ENCODE measurements around the gene SORCS3. TPM values are rescaled to one million over a fixed set of nuclear protein-coding genes. Genes with fewer than 3 reads are reported as not detected.

SORCS3 gene
- total and polyA plus RNA-seq, 2 of the 4 experiments (the other 2 are of a cell fraction): not detected

DNA sequence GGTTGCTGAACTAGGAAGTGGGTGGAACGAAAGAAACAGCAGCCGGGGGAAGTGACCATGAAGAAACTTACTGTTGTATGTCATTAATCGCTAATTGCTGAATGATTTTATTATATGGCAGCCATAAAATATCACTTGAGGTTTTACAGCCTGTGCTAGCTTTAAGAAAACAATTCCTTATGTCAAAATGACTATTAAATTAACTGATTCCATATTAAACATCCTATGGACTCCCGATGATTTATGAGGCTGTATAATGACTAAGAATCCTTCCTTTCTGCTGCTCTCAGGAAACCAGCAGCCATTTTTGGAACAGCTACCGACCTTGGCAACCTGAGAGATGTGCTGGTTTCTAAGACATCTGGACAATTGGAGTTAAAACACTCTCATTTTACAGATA is 421.9 kb downstream of the SORCS3 start:
- no peak overlapping the region for H3K14ac ChIP-seq (replicated peaks; ENCODE audit: low read depth, low read length)
- ATAC-seq (ENCODE audit: low read depth): no peak
- peaks cover 22% of the 10 kb centered on the region for H3K9me3 ChIP-seq (ENCODE audit: control insufficient read depth, insufficient read depth, low read length)
- H4K91ac ChIP-seq (ENCODE audit: insufficient read depth, low read depth, low read length): no peak overlapping the region
- H3K9me1 ChIP-seq (ENCODE audit: insufficient read depth, low read length): no peaks in the 10 kb centered on the region
- no peak overlapping the region for H2BK120ac ChIP-seq (ENCODE audit: low read depth, low read length)
- TF ChIP-seq SMC3 (IDR thresholded peaks at IDR 0.05; ENCODE audit: low read depth, low read length) (no peak), RAD21 (IDR thresholded peaks at IDR 0.05; ENCODE audit: low read length) (no peak), MAFK (IDR thresholded peaks at IDR 0.05; ENCODE audit: low read depth, low read length) (no peak), FOS (IDR thresholded peaks at IDR 0.05; ENCODE audit: low read depth, low read length) (no peak), RCOR1 (IDR thresholded peaks at IDR 0.05; ENCODE audit: insufficient replicate concordance, low read length) (no peak)
- TF ChIP-seq, protein P1, sequence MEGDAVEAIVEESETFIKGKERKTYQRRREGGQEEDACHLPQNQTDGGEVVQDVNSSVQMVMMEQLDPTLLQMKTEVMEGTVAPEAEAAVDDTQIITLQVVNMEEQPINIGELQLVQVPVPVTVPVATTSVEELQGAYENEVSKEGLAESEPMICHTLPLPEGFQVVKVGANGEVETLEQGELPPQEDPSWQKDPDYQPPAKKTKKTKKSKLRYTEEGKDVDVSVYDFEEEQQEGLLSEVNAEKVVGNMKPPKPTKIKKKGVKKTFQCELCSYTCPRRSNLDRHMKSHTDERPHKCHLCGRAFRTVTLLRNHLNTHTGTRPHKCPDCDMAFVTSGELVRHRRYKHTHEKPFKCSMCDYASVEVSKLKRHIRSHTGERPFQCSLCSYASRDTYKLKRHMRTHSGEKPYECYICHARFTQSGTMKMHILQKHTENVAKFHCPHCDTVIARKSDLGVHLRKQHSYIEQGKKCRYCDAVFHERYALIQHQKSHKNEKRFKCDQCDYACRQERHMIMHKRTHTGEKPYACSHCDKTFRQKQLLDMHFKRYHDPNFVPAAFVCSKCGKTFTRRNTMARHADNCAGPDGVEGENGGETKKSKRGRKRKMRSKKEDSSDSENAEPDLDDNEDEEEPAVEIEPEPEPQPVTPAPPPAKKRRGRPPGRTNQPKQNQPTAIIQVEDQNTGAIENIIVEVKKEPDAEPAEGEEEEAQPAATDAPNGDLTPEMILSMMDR (conservative IDR thresholded peaks at IDR 0.05; ENCODE audit: low read depth, low read length): no peak
- H2AK5ac ChIP-seq (ENCODE audit: low read depth, low read length): no peak overlapping the region
- H2AK9ac ChIP-seq (replicated peaks; ENCODE audit: low read depth, low read length, poor library complexity): no peak overlapping the region
- H4K5ac ChIP-seq (ENCODE audit: low read depth, low read length): no peak overlapping the region
- no peaks in the 10 kb centered on the region for H4K20me1 ChIP-seq (ENCODE audit: insufficient read depth, low read length)
- no peak overlapping the region for H4K8ac ChIP-seq (ENCODE audit: low read depth in 2 of 2, low read length in 2 of 2)
- no peaks in the 10 kb centered on the region for H3K27me3 ChIP-seq (ENCODE audit: control insufficient read depth, insufficient read depth, low read length)
- H3K4me3 ChIP-seq (ENCODE audit: insufficient read depth, low read depth, low read length): no peak overlapping the region
- dilution Hi-C loops (cut with HindIII; ENCODE audit: low sequenced_read_pairs, unreplicated experiment) (no loop called here), intact Hi-C loops (cut with micrococcal nuclease) (no loop called here), in situ Hi-C loops (cut with MboI; ENCODE audit: low sequenced_read_pairs) (no loop called here)
- no peak overlapping the region for H3K18ac ChIP-seq (ENCODE audit: low read depth, low read length)
- H3K23ac ChIP-seq (ENCODE audit: low read depth, low read length): no peak overlapping the region
- H3K4me1 ChIP-seq (ENCODE audit: control insufficient read depth, insufficient read depth, low read length): no peaks in the 10 kb centered on the region
- H3K56ac ChIP-seq (ENCODE audit: extremely low read depth, insufficient read depth, low read length): no peak overlapping the region
- H3K36me3 ChIP-seq (ENCODE audit: control insufficient read depth, insufficient read depth, low read length): no peaks in the 10 kb centered on the region
- H2BK5ac ChIP-seq (ENCODE audit: low read depth, low read length, poor library complexity, severe bottlenecking): no peak overlapping the region
- no TSS peak for BruUV-seq (replicated peaks)
- H3K27ac ChIP-seq (ENCODE audit: insufficient read depth, low read length): no peak overlapping the region
- no peak for DNase-seq
- H3K9ac ChIP-seq (ENCODE audit: low read depth, low read length): no peak overlapping the region
- WGBS, 2 experiments (ENCODE audit: extremely low coverage in 2 of 2, insufficient read length in 1 of 2): no CpG with 5 or more reads among the region's 5 CpGs
- no peaks in the 10 kb centered on the region for H3K79me1 ChIP-seq (ENCODE audit: low read depth in 1 of 2, low read length in 2 of 2)
- H2BK15ac ChIP-seq (ENCODE audit: low read depth, low read length): no peak overlapping the region
- no peak overlapping the region for H2BK20ac ChIP-seq (ENCODE audit: low read depth, low read length)
- H3K4ac ChIP-seq (ENCODE audit: low read depth, low read length): no peak overlapping the region
- H3K4me2 ChIP-seq (ENCODE audit: low read depth, low read length): no peak overlapping the region
- no peak overlapping the region for H2AFZ ChIP-seq (replicated peaks; ENCODE audit: low read length, poor library complexity)
- ChIA-PET POLR2A (ENCODE audit: unreplicated experiment) (no interaction called here), CTCF (no interaction called here)

Data from IMR-90 (cell line).